ENCODE measurements around the gene SZT2.
"Not testable (repeated sequence)": the region's sequence is repeated elsewhere in the genome, so short reads cannot be mapped to it uniquely, and the experiment has no call there.

Gene SZT2

DNA sequence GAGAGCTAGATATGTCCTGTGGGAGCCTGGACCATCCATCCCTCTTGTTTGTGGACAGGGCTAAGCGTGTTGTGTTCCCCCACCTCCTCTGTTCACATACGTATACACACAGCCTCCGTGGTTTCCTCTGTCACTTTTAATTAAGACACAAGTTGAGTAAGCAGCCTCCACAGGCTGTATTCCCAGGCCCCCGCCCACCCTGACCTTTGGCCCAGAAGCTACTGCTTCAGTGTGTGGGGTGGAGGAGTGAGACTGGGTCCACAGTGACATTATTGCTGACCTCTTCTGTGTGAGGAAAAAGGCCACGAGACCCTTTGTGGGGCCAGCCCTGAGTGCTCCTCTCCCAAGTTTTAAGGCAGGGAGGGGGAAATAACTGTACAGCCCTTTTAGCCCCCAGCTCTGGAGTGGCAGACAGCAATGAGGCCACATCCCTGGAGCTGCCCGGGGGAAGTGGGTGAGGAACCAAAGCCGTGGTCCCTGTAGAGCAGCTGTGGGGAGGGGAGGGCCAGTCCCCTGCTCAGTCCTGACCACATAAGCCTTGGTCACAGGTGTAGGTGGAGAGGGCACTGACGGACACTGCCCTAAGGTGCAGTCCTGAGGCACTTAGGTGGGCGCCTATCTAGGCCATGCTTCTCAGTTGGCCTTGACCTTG lies 26.3 kb upstream of the SZT2 start:
- DNase-seq (ENCODE audit: low read depth in 2 of 2), result no peak

DNA sequence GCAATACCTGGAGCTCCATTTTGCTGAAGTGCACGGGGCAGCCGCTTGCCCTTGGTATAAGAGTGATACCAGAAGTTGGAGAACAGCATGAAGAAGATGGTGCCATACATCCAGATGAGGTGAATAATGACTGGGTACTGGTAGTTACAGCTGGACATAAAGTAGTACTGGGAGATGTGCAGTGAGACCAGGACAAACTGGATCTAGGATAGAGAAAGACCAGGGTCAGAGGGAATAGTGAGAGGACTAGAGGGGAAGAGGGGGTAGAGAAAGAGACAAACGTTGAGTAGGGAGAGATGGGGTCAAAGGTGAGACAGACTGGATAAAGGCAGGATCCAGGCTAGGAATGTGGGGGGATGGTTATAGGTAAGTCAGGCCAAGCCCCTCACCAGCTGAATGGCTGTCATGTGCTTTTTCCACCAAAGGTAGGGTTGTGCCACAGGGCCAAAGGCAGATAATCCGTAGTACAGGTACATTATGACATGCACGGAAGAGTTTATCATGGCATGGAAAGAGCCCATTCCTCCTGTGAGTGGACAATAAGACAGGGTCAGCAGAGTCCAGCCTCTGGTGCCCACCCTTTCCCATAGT lies 25.7 kb upstream of the SZT2 start:
- no peak for DNase-seq (ENCODE audit: low read depth in 2 of 2)

DNA sequence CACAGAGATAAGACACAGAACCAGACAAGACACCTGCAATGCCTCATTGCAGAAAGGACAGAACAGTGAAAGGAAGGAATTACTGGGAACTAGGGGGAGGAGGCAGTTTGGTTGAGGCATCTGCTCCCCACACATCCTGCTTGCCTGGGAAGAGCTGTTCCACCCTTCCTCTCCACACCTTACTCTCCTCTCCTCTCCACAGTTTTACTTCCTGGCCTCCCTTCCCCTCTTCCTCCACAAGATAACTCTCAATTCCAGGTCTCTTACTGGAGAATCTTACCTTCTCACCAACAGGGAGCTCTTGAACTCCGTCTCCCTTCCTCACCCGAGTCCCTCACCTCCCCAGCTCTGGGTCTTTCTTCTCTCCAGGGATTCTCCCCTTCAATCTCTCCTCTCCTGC lies 24.0 kb upstream of the SZT2 start:
- DNase-seq (ENCODE audit: low read depth in 2 of 2), result no peak

GRCh38 chr1:43366179-43366578 lies 23.5 kb upstream of the SZT2 start:
- no peak for DNase-seq (ENCODE audit: low read depth in 2 of 2)

GRCh38 chr1:43366601-43367025 lies 23.1 kb upstream of the SZT2 start:
- no peak for DNase-seq (ENCODE audit: low read depth in 2 of 2)

DNA sequence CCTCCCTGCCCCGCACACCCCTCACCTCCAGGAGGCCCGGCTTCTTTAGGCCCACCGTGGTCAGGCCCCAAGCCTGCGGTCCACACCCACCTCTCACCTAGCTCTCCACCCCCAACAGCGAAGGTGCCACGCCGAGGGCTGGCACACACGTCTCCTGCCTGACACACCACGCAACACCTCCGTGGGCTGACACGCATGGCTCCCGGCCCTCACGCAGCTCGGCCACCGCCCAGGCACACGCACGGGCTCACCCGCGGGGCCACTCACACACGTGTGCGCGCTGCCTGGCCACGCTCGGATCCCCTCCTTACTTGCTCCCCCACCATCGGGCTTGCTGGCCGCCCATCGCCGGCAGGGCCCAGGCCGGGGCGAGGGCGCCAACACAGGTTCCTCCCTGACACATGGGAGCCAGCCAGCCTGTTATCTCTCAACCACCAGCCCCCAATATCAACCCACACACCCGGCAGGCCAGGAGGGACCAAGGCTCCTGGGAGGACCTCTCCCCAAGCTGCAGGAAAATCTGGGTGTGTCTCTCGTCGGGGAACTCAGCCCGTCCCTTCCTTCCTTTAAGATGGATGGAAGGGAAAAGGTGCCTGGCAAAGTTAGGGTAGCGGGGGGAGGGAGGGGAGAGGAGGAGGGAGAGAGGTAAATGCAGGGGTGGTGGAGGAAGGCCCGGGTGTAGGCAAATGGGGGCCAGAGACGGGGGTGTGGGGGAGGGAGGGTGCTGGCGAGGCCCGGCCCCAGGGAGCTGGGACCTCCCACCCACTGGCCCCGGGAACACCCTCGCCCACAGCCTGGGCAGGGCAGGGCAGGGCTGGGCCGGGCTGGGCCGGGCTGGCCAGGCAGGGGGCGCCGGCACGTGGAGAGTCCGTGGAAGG lies 22.4 kb upstream of the SZT2 start:
- no peak for DNase-seq (ENCODE audit: low read depth in 2 of 2)

DNA sequence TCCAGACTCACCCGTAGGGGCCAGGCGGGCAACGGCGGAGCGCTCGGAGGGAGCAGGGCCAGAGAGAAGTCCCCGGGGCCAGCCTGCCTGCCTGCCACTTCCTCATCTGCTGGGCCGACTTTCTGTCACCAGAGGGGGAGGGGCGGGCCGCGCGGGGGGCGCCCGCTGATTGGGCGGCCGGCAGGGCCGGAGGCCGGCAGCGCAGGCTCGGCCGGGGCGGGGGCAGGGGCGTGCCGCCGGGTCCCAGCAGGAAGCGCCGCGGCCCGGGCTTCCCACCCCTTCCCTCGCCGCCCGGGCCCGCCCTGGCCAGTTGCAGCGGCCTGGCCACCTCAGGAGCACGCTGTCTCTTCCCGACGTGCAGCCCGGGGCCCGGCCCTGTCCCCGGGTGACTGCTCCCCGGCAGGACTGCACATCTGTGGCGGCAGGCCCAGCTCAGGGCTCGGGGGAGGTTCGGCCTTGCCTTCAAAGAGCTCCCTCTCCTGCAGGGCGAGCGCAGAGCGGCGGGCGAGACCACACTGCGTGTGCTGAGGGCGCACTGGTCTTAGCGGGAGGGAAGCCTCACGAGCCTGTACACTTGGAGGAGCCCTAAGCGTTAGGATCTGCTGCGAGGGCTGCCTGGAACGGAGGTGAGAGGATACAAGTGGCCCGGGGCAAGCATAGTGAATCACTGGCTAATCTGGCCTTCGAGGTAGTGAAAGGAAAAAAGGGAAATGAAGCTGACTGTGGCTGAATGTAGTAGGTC lies 21.6 kb upstream of the SZT2 start, which contains the start of gene ELOVL1:
Gene ELOVL1 (minus strand): TSS at position 108 of the 742 bp plus-strand sequence. CDS start 2,402 bp downstream, outside the sequence.
- peak; percentile 66 to 75 for DNase-seq (ENCODE audit: low read depth in 2 of 2)

DNA sequence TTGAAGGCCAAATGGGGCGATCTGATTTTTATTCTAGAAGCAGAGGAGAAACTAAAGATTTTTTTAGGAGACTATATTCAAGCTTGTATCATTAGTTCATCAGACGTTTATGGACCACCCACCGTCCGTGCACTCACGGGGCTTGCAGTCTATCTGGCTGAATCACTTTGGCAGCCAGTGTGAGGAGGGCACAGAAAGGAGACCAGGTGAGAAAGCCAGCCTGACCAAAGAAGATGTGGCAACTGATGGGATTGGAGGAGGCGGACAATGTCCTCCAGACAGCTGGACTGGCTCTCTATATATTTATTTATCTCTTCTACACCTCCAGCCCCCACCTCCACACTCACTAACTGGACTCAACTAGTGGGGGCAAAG lies 21.1 kb upstream of the SZT2 start:
- no peak for DNase-seq (ENCODE audit: low read depth in 2 of 2)

DNA sequence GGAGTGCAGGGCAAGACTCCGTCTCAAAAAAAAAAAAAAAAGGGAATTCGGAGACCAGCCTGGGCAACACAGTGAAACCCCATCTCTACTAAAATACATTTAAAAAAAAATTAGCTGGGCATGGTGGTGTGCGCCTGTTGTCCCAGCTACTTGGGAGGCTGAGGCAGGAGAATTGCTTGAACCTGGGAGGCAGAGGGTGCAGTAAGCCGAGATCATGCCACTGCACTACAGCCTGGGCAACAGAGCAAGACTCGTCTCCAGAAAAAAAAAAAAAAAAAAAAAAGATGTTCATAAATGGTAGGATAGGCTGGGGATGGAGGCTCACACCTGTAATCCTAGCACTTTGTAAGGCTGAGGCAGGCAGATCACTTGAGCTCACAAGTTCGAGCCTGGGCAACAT lies 19.9 kb upstream of the SZT2 start:
- not testable (repeated sequence) for DNase-seq (ENCODE audit: low read depth in 2 of 2)

DNA sequence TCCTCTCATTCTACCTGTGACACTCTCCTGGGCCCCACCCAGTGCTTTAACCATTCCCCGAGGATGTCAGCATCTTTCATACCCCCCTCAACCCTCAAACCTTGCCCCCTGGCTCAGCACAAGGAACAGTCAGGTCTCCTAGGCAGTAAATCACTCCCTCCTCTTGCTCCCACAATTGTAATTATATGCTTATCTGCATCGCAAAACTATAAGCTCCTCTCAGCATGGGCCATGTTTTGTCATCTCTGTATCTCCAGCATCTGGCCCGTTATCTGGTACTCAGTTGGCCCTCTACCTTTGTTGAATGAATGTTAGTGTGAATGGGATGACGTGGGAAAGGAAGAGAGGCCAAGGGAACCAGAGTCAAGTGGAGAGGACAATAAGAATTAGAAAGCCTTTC lies 19.1 kb upstream of the SZT2 start:
- DNase-seq (ENCODE audit: low read depth in 2 of 2), result no peak

GRCh38 chr1:43372172-43372571 lies 17.5 kb upstream of the SZT2 start:
- no peak for DNase-seq (ENCODE audit: low read depth in 2 of 2)

GRCh38 chr1:43373066-43373940 lies 16.4 kb upstream of the SZT2 start:
- DNase-seq (ENCODE audit: low read depth in 2 of 2), result no peak

GRCh38 chr1:43376723-43377235 lies 12.9 kb upstream of the SZT2 start:
- DNase-seq (ENCODE audit: low read depth in 2 of 2), result no peak

- DNase-seq (ENCODE audit: low read depth in 2 of 2), result no peak
Observed at GRCh38 chr1:43377831-43378230, 11.9 kb upstream of the SZT2 start.

- no peak for DNase-seq (ENCODE audit: low read depth in 2 of 2)
Observed at GRCh38 chr1:43379476-43379875, 10.2 kb upstream of the SZT2 start.

DNA sequence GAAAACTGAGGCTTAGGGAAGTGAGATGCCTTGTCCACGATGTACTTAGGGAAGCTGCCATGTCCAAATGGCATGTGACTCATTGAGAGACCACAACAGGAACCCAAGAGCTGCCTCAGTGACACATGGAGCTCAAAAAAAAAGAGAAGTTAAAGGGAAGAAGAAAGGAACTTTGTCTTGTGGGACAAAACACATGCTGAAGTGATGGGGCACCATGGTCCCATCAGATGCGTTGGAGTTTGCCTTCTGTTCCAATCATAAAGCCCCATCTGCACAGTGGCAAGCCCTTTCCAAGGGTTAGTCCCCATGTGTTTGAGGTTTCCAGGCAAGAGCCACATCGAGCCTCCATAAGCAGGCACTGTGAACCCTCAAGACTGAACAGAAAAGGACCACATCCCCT lies 8.1 kb upstream of the SZT2 start:
- no peak for DNase-seq (ENCODE audit: low read depth in 2 of 2)

DNA sequence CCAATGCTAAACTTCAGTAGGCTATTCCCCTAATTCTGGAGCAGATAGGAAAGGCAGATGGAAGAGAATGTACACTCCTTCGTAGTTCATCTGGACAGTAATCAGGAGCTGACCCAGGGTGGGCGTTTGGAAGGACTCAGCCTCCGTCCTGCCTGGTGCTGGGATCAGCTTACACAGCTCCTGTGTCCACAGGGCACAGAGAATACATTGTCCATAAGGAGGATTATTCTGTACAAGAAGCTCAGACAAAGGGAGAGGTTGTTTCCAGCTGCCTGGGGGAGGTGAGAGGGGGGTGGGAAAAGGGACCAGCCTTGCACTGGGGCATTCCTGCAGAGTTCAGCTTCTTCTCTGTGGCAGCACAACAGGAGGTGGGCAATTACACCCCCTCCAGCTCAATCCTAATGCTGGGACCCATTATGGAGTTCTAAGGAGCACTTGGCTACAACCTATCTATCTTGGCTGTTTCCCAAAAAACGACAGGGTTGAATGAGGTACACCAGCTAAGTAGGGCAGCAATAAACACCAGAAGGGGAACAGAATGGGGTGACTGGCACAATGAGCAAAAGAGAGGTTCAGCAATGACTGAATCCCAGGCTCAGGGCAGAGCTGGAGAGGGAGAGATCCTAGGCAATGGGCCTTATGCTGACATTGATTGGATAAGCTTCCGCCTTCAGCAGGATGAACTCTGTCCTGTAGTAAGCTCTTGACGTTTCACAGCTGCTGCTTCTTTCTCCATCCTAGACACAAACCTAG lies 7.5 kb upstream of the SZT2 start:
- no peak for DNase-seq (ENCODE audit: low read depth in 2 of 2)

- DNase-seq (ENCODE audit: low read depth in 2 of 2), result no peak
Observed at GRCh38 chr1:43383449-43383848, 6.2 kb upstream of the SZT2 start.

DNA sequence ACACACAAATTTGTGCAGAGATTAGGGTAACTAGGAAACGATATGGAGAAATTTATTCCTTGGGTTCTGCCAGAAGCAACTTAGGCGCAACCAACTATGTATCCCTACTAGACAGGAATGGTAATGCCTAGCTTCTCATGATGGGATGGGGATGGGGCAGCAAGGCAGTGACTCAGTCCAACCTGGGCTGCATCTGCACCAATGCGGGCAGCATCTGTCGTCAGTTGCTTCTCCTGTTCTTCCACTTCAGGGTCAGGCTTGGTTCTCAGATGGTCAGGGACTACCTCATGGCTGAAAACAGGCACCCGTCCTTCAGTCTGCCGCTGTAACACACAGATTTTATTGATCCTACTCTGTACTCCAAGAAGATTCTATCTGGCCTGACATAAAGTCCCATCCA lies 3.0 kb upstream of the SZT2 start:
- DNase-seq (ENCODE audit: low read depth in 2 of 2), result no peak

DNA sequence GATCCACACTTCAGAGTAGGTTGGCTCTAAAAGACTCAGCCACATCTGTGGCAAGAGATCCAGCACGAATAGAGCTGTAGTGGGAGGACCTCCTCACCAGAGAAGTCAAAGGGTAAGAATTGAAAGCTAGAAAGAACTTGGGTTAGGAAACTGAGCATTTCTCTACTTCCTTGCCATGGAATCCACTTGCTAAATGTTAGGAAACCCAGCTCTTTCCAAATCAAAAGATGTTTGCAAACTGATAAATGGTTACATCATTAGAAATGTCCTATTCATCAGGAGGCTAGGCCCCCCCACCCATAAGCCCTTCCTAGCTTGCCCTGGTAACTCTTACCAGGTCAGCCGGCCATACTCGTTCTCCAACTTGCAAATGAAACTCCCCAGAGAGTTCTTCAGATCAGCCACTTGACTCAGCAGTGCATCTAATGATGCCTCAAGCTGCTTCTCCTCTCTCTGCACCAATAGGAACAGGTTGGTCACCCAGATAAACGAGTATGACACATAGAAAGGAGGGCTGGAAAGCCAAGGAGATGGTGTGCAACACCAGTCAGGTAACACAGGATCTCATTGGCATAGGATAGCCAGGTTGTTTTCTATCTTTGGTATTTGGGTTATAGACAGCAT lies 1.6 kb upstream of the SZT2 start:
- no peak for DNase-seq (ENCODE audit: low read depth in 2 of 2)
